Bronchial epithelial cell (primary cell): ENCODE results near the gene MALRD1. TPM values are rescaled to one million over a fixed set of nuclear protein-coding genes. Genes with fewer than 3 reads are reported as not detected.

Source experiments
- DNase-seq: peaks from one replicate; pipeline ENCODE4 v3.0.0-alpha.2; 2010; ENCODE audit warnings: low read depth
- FAIRE-seq: peaks from 2 replicates; lab custom pipeline; 2011; peaks lifted over from hg19 to GRCh38; lab: Jason Lieb, UNC
- H3K27me3 ChIP-seq: 2 replicates; pipeline ENCODE4 v1.5.1; 2011; ENCODE audit warnings: low read length; ENCODE audit not compliant: control insufficient read depth, insufficient read depth
- H3K36me3 ChIP-seq: 2 replicates; pipeline ENCODE4 v1.5.1; 2011; ENCODE audit warnings: low read length; ENCODE audit not compliant: control insufficient read depth, insufficient read depth
- H3K4me3 ChIP-seq: 2 replicates; pipeline ENCODE4 v1.5.1; 2011; ENCODE audit warnings: mild to moderate bottlenecking, low read depth, low read length, control low read depth
- total RNA-seq: library from RNA; depleted of rRNA; stranded (reverse); fragments of >200 nt; gene quantifications from 2 replicates; pipeline ENCODE4 v1.2.1, GENCODE V29; 2014
- TF ChIP-seq, protein P1 (sequence below): IDR thresholded peaks from 2 replicates; pipeline ENCODE4 v1.5.1; 2011; ENCODE audit warnings: mild to moderate bottlenecking, moderate library complexity, low read length, control low read depth, inconsistent platforms; ENCODE audit not compliant: insufficient read depth, severe bottlenecking

Gene MALRD1
- total RNA-seq, 1 donor from 2014 or later: not detected

DNA sequence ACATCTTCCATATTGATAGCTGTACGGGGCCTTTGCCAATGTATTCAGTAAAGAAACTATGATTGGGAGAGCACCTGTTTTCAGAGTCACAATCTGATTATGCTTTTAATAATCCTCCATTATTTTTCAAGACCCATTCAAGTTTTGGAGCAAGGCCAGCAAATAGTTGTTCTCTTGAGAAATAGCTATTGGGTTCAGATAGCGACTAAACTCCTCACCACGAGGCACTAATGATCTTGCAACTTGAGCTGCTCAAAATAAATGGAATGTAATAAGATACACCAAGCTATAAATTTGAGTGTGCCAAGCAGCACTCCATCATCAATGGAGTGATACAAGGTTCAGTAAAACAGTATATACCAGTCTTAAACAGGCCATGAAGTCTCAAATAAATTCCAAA lies 7.4 kb upstream of the MALRD1 start:
- no peak for DNase-seq
- no peaks in the 10 kb centered on the region for H3K27me3 ChIP-seq
- H3K36me3 ChIP-seq: no peaks in the 10 kb centered on the region
- FAIRE-seq: no peak
- TF ChIP-seq, protein P1, sequence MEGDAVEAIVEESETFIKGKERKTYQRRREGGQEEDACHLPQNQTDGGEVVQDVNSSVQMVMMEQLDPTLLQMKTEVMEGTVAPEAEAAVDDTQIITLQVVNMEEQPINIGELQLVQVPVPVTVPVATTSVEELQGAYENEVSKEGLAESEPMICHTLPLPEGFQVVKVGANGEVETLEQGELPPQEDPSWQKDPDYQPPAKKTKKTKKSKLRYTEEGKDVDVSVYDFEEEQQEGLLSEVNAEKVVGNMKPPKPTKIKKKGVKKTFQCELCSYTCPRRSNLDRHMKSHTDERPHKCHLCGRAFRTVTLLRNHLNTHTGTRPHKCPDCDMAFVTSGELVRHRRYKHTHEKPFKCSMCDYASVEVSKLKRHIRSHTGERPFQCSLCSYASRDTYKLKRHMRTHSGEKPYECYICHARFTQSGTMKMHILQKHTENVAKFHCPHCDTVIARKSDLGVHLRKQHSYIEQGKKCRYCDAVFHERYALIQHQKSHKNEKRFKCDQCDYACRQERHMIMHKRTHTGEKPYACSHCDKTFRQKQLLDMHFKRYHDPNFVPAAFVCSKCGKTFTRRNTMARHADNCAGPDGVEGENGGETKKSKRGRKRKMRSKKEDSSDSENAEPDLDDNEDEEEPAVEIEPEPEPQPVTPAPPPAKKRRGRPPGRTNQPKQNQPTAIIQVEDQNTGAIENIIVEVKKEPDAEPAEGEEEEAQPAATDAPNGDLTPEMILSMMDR: no peak
- H3K4me3 ChIP-seq: no peak overlapping the region

DNA sequence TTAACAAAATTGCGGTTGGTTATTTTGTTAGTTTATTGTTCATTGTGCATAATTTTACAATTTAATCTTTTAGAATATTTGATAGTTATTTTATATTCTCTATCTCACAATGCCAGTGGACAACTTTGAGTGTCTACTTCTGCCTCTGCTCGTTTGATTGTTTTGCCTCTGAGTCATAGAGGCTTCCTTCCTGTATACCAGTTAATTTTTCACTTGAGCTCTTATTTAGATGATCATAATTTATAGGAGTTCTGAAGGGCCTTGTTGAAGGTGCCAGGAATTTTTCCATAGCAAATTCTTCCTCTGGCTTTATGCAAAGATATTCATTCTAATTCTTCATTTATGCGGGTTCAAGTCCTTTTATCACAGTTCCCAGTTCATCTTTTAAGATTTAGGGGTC lies 5.2 kb upstream of the MALRD1 start:
- Histone ChIP-seq H3K27me3 (no peaks in the 10 kb centered on the region), H3K36me3 (no peaks in the 10 kb centered on the region), H3K4me3 (no peak overlapping the region)
- DNase-seq: no peak
- FAIRE-seq: no peak
- TF ChIP-seq, protein P1: no peak

DNA sequence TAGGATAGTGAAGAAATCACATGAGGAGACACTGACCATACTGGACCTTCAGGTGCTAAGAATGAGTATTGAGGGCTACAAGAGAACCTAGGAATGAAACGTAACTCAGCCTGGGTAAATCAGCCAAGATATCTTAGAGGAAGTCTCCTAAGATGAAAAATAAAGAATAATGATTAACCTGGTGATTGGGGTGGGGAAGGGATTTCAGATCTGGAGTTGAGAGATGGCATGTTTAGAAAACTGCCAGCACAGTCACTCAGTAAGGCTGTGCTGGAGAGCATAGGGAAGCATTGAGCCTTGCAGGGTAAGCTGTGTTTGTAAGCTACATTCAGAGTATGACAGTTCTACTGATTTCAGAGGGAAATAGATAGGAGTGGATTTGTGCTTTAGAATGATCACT lies 1.9 kb upstream of the MALRD1 start:
- Histone ChIP-seq H3K27me3 (no peaks in the 10 kb centered on the region), H3K36me3 (no peaks in the 10 kb centered on the region), H3K4me3 (no peak overlapping the region)
- TF ChIP-seq, protein P1: no peak
- FAIRE-seq (no peak), DNase-seq (no peak)

DNA sequence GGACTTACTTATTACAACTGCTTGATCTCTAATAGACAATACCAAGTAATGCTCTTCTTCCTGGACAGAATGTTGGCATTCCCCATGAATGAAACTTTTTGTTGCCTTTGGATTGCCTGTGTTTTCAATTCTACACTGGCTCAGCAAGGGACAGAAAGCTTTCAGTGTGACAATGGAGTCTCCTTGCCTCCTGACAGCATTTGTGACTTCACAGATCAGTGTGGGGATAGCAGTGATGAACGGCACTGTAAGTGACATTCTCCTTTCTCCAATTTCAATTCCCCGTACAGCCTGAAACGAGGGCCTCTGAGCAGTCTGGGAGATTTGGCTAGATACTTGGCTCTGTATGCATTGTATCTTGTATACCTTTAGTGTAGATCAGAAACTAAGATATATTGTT lies 290 bp downstream of the MALRD1 start:
- Histone ChIP-seq H3K36me3 (no peaks in the 10 kb centered on the region), H3K4me3 (no peak overlapping the region), H3K27me3 (no peaks in the 10 kb centered on the region)
- FAIRE-seq: no peak
- TF ChIP-seq, protein P1: no peak
- DNase-seq: no peak

DNA sequence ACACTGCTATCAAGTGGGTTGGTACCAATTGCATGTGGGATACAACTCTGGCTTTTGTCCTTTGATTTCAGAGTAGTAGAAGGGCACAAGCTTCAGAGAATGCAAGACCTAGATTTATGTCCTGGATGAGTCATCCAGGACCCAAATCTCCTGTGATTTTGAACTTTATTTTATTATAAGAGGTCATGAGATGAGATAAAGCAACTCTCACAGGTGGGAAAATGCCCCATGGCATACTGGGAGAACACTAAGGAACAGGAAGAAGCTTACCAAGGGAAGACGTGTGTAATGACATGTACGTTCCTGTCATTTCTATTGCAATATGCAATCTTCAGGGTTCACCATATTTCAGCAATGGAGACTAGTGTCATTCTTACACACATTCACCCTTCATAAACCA lies 966 bp downstream of the MALRD1 start:
- Histone ChIP-seq H3K36me3 (no peaks in the 10 kb centered on the region), H3K4me3 (no peak overlapping the region), H3K27me3 (no peaks in the 10 kb centered on the region)
- TF ChIP-seq, protein P1: no peak
- DNase-seq (no peak), FAIRE-seq (no peak)

DNA sequence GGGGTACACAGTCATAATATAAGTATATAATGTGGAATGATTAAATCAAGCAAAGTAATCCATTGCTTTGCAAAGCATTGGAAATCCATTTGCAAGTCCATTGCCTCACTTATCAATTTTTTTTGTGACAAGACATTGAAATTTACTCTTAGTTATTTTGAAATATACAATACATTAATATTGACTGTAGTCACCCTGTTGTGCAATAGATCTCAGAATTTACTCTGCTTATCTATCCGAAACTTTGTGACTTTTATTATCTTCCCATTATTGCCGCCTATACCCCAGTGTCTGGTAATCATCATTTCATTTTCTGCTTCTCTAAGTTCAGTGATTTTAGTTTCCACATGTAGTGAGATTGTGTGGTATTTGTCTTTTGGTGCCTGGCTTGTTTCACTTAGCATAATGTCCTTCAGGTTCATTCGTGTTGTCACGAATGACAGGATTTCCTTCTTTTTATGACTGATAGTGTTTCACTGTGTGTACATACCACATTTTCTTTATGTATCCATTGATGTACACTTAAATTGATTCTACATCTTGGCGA lies 5.8 kb downstream of the MALRD1 start:
- Histone ChIP-seq H3K27me3 (no peaks in the 10 kb centered on the region), H3K36me3 (no peaks in the 10 kb centered on the region), H3K4me3 (no peak overlapping the region)
- no peak for DNase-seq
- TF ChIP-seq, protein P1: no peak
- FAIRE-seq: no peak
